Measurements from ENCODE around the gene MRPL4. TPM values are rescaled to one million over a fixed set of nuclear protein-coding genes. Genes with fewer than 3 reads are reported as not detected.

The MRPL4 gene
- total RNA-seq, 1 donor from 2014 or later = 67.3 TPM

GRCh38 chr19:10259162-10259905, 7.3 kb downstream of the MRPL4 start:
- peak; percentile 90 for DNase-seq (ENCODE audit: extremely low spot score, unreplicated experiment)
- Mint-ChIP-seq H3K4me1 (ENCODE audit: unreplicated experiment) (no peaks in the 10 kb centered on the region), H3K27ac (no peak overlapping the region), H3K9me3 (no peaks in the 10 kb centered on the region), H3K4me3 (no peak overlapping the region), H3K27me3 (no peaks in the 10 kb centered on the region), H3K36me3 (peaks cover 14% of the 10 kb centered on the region)
- TF ChIP-seq CTCF (conservative IDR thresholded peaks at IDR 0.05) = peak; percentile 83

GRCh38 chr19:10260141-10260584, 8.1 kb downstream of the MRPL4 start:
- DNase-seq (ENCODE audit: extremely low spot score, unreplicated experiment) = no peak
- no peaks in the 10 kb centered on the region for H3K9me3 Mint-ChIP-seq

GRCh38 chr19:10262771-10263170, 10.8 kb downstream of the MRPL4 start:
- Mint-ChIP-seq H3K27ac (no peak overlapping the region), H3K9me3 (no peaks in the 10 kb centered on the region), H3K27me3 (no peaks in the 10 kb centered on the region), H3K4me1 (ENCODE audit: unreplicated experiment) (no peaks in the 10 kb centered on the region), H3K36me3 (peaks cover under 1% of the 10 kb centered on the region), H3K4me3 (no peak overlapping the region)
- DNase-seq (ENCODE audit: extremely low spot score, unreplicated experiment) = no peak
- TF ChIP-seq CTCF (conservative IDR thresholded peaks at IDR 0.05) = no peak

More at GRCh38 chr19:10260141-10260584, 8.1 kb downstream of the MRPL4 start:
- peak overlapping the region; percentile 58 for H3K27ac Mint-ChIP-seq
- H3K27me3 Mint-ChIP-seq = no peaks in the 10 kb centered on the region
- no peak for TF ChIP-seq CTCF (conservative IDR thresholded peaks at IDR 0.05)
- no peaks in the 10 kb centered on the region for H3K4me1 Mint-ChIP-seq (ENCODE audit: unreplicated experiment)
- H3K4me3 Mint-ChIP-seq = no peak overlapping the region
- H3K36me3 Mint-ChIP-seq = peaks cover 12% of the 10 kb centered on the region

- no peak overlapping the region for H3K4me3 Mint-ChIP-seq
- H3K4me1 Mint-ChIP-seq (ENCODE audit: unreplicated experiment) = no peaks in the 10 kb centered on the region
- H3K27ac Mint-ChIP-seq = no peak overlapping the region
- no peaks in the 10 kb centered on the region for H3K36me3 Mint-ChIP-seq
- DNase-seq (ENCODE audit: extremely low spot score, unreplicated experiment) = no peak
- TF ChIP-seq CTCF (conservative IDR thresholded peaks at IDR 0.05) = no peak
- H3K27me3 Mint-ChIP-seq = peaks cover 34% of the 10 kb centered on the region
- no peaks in the 10 kb centered on the region for H3K9me3 Mint-ChIP-seq
Observed at GRCh38 chr19:10266706-10267105, 14.7 kb downstream of the MRPL4 start.

- no peak for TF ChIP-seq CTCF (conservative IDR thresholded peaks at IDR 0.05)
- no peak for DNase-seq (ENCODE audit: extremely low spot score, unreplicated experiment)
- Mint-ChIP-seq H3K9me3 (no peaks in the 10 kb centered on the region), H3K27ac (no peak overlapping the region), H3K27me3 (peaks cover 46% of the 10 kb centered on the region), H3K4me1 (ENCODE audit: unreplicated experiment) (no peaks in the 10 kb centered on the region), H3K36me3 (no peaks in the 10 kb centered on the region), H3K4me3 (no peak overlapping the region)
Observed at GRCh38 chr19:10268071-10268470, 16.1 kb downstream of the MRPL4 start.

All from type B pancreatic cell (in vitro differentiated cells).